Activated T-cell treated with anti-CD3 and anti-CD28 coated beads, Interleukin-2, amount 50 U/mL, for 72 hours (primary cell): ENCODE results near the gene MMP27. TPM values are rescaled to one million over a fixed set of nuclear protein-coding genes. Genes with fewer than 3 reads are reported as not detected.

Experiments used
- ATAC-seq, 2 donors: fragments of 150-1000 bp; cut with Tn5 transposase; replicated peaks in 1 of 2; 2 replicates each; pipeline ENCODE4 v1.10.0; 2021; ENCODE audit warnings: moderate library complexity in 2 of 2, mild to moderate bottlenecking in 1 of 2
- DNase-seq, 2 donors: peaks; one replicate each; pipeline ENCODE4 v3.0.0; 2021 to 2022; ENCODE audit warnings: mixed read lengths in 1 of 2
- H3K27ac Mint-ChIP-seq: one replicate; pipeline ENCODE4 v1.8.0; 2022; ENCODE audit warnings: mild to moderate bottlenecking, moderate library complexity, mixed read lengths
- H3K27me3 Mint-ChIP-seq: one replicate; pipeline ENCODE4 v1.8.0; 2022; ENCODE audit warnings: low read depth, mixed read lengths
- H3K36me3 Mint-ChIP-seq, 2 donors: one replicate each; pipeline ENCODE4 v1.8.0; 2022; ENCODE audit warnings: mixed read lengths in 2 of 2, mild to moderate bottlenecking in 1 of 2; ENCODE audit not compliant: insufficient read depth in 2 of 2
- H3K4me1 Mint-ChIP-seq: one replicate; pipeline ENCODE4 v1.8.0; 2022; ENCODE audit warnings: low read depth, mixed read lengths
- H3K4me3 Mint-ChIP-seq, 2 donors: one replicate each; pipeline ENCODE4 v1.8.0; 2022; ENCODE audit warnings: mild to moderate bottlenecking in 2 of 2, mixed read lengths in 2 of 2, moderate library complexity in 2 of 2
- H3K9me3 Mint-ChIP-seq, 2 donors: one replicate each; pipeline ENCODE4 v1.8.0; 2022; ENCODE audit warnings: mixed read lengths in 2 of 2
- total RNA-seq, 2 donors: library from RNA; stranded (reverse); gene quantifications; one replicate each; pipeline ENCODE4 v1.2.3, GENCODE V29; 2022

Gene MMP27
- total RNA-seq, 2 donors from 2014 or later = not detected

DNA sequence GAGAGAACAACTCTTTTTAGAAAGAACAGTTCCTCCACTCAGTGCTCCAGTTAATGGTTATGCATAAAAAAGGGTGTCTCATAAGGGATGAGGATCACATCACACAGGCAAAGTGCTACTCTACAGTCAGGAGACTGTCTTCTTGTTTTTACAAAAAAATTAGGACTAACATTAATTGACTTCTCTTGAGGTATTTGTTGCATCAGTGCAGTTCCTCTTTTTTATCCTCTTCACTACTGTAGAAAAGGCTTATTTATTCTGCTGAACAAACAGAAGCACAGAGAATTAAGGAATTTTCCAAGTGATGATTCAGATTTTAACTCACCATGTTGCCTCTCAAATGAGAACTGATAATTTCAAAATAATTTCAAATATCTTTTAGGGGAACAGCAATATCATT, 17.3 kb upstream of the MMP27 start:
- Mint-ChIP-seq H3K27me3 (no peaks in the 10 kb centered on the region), H3K27ac (no peak overlapping the region), H3K4me3 (no peak overlapping the region), H3K4me1 (no peaks in the 10 kb centered on the region), H3K36me3 (no peaks in the 10 kb centered on the region), H3K9me3 (no peaks in the 10 kb centered on the region)
- no peak for ATAC-seq
- DNase-seq = no peak

DNA sequence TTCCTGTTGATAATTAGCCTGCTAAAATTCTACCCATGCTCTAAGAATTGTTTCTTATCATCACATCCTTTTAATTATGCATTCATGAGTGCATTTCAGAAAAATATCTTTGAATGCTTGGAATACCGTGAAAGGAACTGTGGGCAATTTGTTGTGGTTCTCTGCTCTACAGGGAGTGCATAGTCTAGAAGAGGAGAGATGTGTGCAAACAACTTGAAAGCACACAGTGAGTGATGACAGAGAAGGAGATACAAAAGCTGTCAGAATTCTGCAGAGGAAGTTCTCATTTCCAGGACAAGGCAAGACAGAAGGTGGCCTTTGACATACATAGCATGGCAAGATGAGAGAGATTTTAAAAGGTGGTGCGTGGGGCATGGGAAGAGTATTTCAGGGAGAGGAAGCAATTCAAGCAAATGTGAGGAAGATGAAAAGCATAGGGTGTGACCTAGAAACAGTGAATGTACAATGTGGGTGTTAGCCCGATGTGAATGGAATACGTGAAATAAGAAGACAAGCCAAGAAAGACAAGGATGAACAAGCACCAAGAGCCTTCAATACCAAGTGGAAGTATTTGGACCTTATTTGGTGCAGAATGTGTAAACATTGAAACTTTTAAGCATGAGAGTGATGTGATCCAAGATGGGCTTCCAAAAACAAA, 14.2 kb upstream of the MMP27 start:
- Mint-ChIP-seq H3K27me3 (no peaks in the 10 kb centered on the region), H3K27ac (no peak overlapping the region), H3K4me3 (no peak overlapping the region), H3K9me3 (no peaks in the 10 kb centered on the region), H3K36me3 (no peaks in the 10 kb centered on the region), H3K4me1 (no peaks in the 10 kb centered on the region)
- DNase-seq = no peak
- no peak for ATAC-seq

GRCh38 chr11:102717280-102717679, 11.7 kb upstream of the MMP27 start:
- H3K27ac Mint-ChIP-seq = no peak overlapping the region
- no peaks in the 10 kb centered on the region for H3K36me3 Mint-ChIP-seq
- DNase-seq = no peak
- H3K27me3 Mint-ChIP-seq = peaks cover 9% of the 10 kb centered on the region
- no peak overlapping the region for H3K4me3 Mint-ChIP-seq
- H3K4me1 Mint-ChIP-seq = no peaks in the 10 kb centered on the region
- H3K9me3 Mint-ChIP-seq = no peaks in the 10 kb centered on the region
- no peak for ATAC-seq

GRCh38 chr11:102716527-102716926, 11.0 kb upstream of the MMP27 start:
- DNase-seq (no peak), ATAC-seq (no peak)
- Mint-ChIP-seq H3K4me3 (no peak overlapping the region), H3K9me3 (no peaks in the 10 kb centered on the region), H3K27me3 (peaks cover 10% of the 10 kb centered on the region), H3K36me3 (no peaks in the 10 kb centered on the region), H3K27ac (no peak overlapping the region), H3K4me1 (no peaks in the 10 kb centered on the region)

- no peak for ATAC-seq
- no peak overlapping the region for H3K27ac Mint-ChIP-seq
- no peak overlapping the region for H3K4me3 Mint-ChIP-seq
These were observed 6.6 kb upstream of the MMP27 start for GRCh38 chr11:102712137-102712536.

GRCh38 chr11:102709201-102709945, 3.8 kb upstream of the MMP27 start:
- Mint-ChIP-seq H3K27me3 (peaks cover 15% of the 10 kb centered on the region), H3K36me3 (no peaks in the 10 kb centered on the region), H3K9me3 (no peaks in the 10 kb centered on the region), H3K4me1 (no peaks in the 10 kb centered on the region), H3K4me3 (no peak overlapping the region), H3K27ac (no peak overlapping the region)
- DNase-seq = no peak
- no peak for ATAC-seq

More at GRCh38 chr11:102712137-102712536, 6.6 kb upstream of the MMP27 start:
- Mint-ChIP-seq H3K36me3 (no peaks in the 10 kb centered on the region), H3K9me3 (no peaks in the 10 kb centered on the region), H3K4me1 (no peaks in the 10 kb centered on the region), H3K27me3 (peaks cover 15% of the 10 kb centered on the region)
- DNase-seq = no peak

GRCh38 chr11:102708654-102709053, 3.1 kb upstream of the MMP27 start:
- Mint-ChIP-seq H3K27me3 (peaks cover 15% of the 10 kb centered on the region), H3K4me1 (no peaks in the 10 kb centered on the region), H3K27ac (no peak overlapping the region), H3K9me3 (no peaks in the 10 kb centered on the region), H3K4me3 (no peak overlapping the region), H3K36me3 (no peaks in the 10 kb centered on the region)
- ATAC-seq (no peak), DNase-seq (no peak)

DNA sequence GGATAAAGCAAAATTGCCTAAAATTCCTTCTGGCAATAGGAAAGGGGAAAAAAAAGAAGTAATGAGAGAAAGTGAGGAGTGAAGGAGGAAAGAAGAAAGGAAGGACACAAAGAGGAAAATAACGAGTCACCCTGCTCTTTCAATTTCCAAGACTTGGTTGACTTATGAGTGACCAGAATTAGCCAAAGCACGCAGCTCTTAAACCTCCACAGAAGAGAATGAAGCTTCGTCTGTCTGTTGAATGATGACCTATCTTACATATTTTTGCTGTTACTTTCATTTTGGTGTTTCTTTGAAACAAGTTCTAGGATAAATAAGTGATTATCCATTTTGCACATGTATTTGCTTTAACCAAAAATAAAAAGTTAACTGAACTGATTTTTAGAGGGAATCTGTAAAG, 728 bp downstream of the MMP27 start:
- Mint-ChIP-seq H3K27me3 (peaks cover 5% of the 10 kb centered on the region), H3K9me3 (no peaks in the 10 kb centered on the region), H3K27ac (no peak overlapping the region), H3K36me3 (no peaks in the 10 kb centered on the region), H3K4me1 (no peaks in the 10 kb centered on the region), H3K4me3 (no peak overlapping the region)
- DNase-seq (no peak), ATAC-seq (no peak)

GRCh38 chr11:102703826-102704493, 1.6 kb downstream of the MMP27 start:
- DNase-seq (no peak), ATAC-seq (peak; percentile 24 to 58)
- H3K4me3 Mint-ChIP-seq = no peak overlapping the region
- H3K27ac Mint-ChIP-seq = no peak overlapping the region
- H3K27me3 Mint-ChIP-seq = no peaks in the 10 kb centered on the region
- H3K36me3 Mint-ChIP-seq = no peaks in the 10 kb centered on the region
- no peaks in the 10 kb centered on the region for H3K9me3 Mint-ChIP-seq
- H3K4me1 Mint-ChIP-seq = no peaks in the 10 kb centered on the region

GRCh38 chr11:102695201-102695600, 10.4 kb downstream of the MMP27 start:
- Mint-ChIP-seq H3K27ac (no peak overlapping the region), H3K27me3 (no peaks in the 10 kb centered on the region), H3K4me3 (no peak overlapping the region), H3K4me1 (no peaks in the 10 kb centered on the region), H3K9me3 (no peaks in the 10 kb centered on the region), H3K36me3 (no peaks in the 10 kb centered on the region)
- ATAC-seq (no peak), DNase-seq (no peak)

GRCh38 chr11:102685754-102686153, 19.8 kb downstream of the MMP27 start:
- ATAC-seq = no peak
- no peaks in the 10 kb centered on the region for H3K4me1 Mint-ChIP-seq
- no peak overlapping the region for H3K4me3 Mint-ChIP-seq
- H3K27me3 Mint-ChIP-seq = peaks cover 10% of the 10 kb centered on the region
- no peaks in the 10 kb centered on the region for H3K36me3 Mint-ChIP-seq
- no peaks in the 10 kb centered on the region for H3K9me3 Mint-ChIP-seq
- no peak for DNase-seq
- no peak overlapping the region for H3K27ac Mint-ChIP-seq

- ATAC-seq (no peak), DNase-seq (no peak)
- H3K27me3 Mint-ChIP-seq = peaks cover 10% of the 10 kb centered on the region
- no peak overlapping the region for H3K27ac Mint-ChIP-seq
- no peaks in the 10 kb centered on the region for H3K36me3 Mint-ChIP-seq
- no peaks in the 10 kb centered on the region for H3K9me3 Mint-ChIP-seq
- no peaks in the 10 kb centered on the region for H3K4me1 Mint-ChIP-seq
- no peak overlapping the region for H3K4me3 Mint-ChIP-seq
These were observed 20.2 kb downstream of the MMP27 start for GRCh38 chr11:102685338-102685737.

DNA sequence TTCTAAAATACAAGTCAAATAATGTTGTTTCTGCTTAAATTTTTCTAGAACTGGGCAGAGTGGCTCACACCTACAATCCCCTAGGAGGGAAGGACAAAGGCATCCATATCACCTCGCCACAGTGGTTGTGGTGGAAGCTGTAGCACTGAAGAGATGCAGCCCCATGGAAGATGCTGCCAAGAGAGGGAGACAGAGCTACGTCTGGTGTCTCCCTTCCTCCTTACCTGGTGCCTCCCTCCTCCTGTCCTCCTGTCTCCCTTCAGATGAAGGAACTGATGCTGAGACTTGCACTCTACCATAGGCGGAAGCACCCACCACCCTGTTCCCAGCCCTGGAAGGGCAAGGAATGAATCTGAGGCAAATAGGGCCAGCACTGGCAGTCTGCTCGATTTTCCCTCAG, 22.3 kb downstream of the MMP27 start:
- Mint-ChIP-seq H3K4me1 (no peaks in the 10 kb centered on the region), H3K9me3 (no peaks in the 10 kb centered on the region), H3K36me3 (no peaks in the 10 kb centered on the region), H3K27me3 (peaks cover 18% of the 10 kb centered on the region), H3K27ac (no peak overlapping the region), H3K4me3 (no peak overlapping the region)
- no peak for ATAC-seq
- no peak for DNase-seq
